AML-193 (cell line): ENCODE data around the gene ARID1B.
"Not testable (repeated sequence)": the region's sequence is repeated elsewhere in the genome, so short reads cannot be mapped to it uniquely, and the experiment has no call there.

Source experiments
- DNase-seq, 2 experiments: peaks; one replicate each; lab custom pipeline; 2025; lab: John Stamatoyannopoulos, UW

Gene ARID1B

DNA sequence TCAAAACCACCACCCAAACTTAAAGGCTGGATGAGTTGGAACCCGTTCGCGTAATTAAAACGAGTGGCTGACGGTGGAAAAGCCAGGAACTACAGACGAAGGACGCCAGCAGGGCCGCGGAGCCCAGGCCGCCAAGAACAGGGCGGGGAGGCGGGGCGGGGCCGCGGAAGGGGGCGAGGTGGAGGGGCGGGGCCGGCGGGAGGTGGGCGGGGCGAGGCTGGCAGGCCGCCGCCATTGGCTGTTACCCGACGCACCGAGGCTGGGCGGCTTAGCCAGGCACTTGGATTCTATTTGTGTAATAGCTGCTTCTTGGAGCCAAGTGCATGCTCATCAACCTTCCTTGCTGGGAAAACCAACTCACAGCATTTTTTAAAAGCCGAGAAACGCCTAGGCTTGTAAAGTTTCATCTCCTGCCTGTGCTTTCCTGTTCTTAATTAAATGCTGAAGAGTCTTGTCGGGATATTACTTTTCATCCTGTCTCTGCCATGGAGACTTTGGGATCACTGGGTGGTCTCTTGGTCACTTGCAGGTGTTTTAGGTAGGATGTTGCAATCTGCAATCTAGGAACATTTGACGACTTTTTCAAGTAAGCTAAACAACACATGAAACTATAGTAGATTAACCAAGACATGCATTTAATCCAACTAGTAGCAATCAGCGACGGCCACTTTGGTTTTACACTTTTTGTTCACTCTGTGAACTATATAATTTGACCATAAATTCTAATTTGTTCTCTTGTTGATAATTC lies 245.0 kb downstream of the ARID1B start:
- peak; percentile 82 to 83 for DNase-seq

DNA sequence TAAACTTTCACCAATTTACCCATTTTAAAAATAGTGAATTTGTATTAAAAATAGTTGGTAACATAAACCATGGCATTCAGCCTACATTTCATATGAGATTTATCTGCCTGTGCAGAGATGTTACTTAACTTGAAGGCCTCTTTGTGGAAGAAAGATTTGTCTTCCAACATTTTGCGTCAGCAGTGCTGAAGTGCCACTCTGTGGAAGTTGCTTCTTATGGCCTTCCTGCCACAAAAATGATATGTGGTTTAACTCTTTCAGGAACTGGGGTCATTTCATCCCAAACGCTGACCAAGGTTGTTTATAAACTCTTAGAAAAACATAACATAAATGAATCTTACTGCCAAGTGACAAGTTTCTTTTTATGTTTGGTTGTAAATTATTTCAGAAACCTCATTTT lies 246.8 kb downstream of the ARID1B start:
- no peak for DNase-seq

DNA sequence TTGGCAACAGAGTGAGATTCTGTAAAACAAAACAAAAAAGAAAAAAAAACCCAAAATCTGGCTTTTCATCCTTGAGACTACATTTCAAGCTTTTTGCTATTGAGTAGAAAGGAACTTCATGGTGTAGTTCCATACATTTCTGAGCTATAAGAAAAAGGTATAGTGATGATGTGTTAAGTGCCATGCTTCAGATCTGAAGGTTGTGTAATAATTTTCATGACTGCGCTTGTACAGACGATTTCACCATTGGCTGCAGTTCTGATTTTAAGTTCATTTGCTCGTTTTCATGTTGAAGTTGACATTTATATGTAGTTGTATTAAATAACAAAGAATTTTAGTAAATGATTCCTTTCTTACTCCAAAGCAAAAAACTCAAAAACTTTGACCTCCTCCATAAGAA lies 247.6 kb downstream of the ARID1B start:
- no peak for DNase-seq

GRCh38 chr6:157025437-157025836 lies 248.3 kb downstream of the ARID1B start:
- no peak for DNase-seq

DNA sequence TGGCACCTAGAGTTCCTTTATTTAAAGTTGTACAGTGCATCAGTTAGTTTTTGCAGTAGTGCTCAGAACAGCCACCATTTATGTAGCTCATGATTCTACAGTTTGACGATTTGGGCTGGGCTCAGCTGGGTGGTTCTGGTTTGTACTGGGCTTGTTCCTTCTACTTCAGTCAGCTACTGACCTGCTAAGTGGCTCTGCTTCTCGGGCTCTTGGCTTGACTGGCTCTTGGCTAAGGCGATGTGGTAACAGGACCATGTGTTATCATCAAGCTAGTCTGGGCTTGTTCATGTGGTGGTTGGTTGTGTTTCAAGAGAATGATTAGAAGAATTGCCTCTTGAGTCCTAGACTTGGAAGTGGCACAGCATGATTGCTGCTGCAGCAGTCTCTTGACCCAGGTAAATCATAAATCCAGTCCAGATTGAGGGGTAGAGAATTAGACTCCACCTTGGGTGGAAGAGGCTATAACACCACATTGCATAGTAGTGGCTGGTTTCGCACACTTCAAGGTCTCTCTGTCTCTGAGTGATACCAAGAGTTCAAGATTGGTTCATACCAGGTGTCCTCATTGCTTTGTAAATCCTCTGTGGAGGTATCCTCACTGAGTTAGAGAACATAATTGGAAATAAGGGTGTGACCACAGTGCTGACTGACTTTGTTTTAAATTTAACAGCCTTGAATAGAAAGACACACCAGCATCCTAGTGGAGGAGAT lies 253.0 kb downstream of the ARID1B start:
- DNase-seq: no peak

DNA sequence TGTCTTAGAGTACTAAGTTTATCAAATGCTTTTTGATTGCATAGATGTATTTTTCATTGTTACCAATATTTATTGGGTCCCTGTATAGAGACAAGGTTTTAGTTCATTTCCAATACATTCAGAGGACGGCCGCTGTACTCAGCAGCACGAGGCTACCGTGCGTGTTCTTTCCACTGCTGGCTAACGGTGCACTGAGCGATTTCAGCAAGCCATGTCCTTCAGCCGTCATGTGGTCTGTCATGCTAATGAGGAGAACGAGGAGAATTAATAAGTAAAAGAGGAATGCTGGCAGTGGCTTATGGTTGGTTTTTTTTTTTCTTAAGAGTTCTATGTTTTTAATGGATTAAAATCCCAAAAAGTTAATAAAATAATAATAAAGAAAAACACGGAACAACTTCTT lies 253.6 kb downstream of the ARID1B start:
- DNase-seq: no peak

- DNase-seq: no peak
These were observed 255.7 kb downstream of the ARID1B start for GRCh38 chr6:157032923-157033322.

DNA sequence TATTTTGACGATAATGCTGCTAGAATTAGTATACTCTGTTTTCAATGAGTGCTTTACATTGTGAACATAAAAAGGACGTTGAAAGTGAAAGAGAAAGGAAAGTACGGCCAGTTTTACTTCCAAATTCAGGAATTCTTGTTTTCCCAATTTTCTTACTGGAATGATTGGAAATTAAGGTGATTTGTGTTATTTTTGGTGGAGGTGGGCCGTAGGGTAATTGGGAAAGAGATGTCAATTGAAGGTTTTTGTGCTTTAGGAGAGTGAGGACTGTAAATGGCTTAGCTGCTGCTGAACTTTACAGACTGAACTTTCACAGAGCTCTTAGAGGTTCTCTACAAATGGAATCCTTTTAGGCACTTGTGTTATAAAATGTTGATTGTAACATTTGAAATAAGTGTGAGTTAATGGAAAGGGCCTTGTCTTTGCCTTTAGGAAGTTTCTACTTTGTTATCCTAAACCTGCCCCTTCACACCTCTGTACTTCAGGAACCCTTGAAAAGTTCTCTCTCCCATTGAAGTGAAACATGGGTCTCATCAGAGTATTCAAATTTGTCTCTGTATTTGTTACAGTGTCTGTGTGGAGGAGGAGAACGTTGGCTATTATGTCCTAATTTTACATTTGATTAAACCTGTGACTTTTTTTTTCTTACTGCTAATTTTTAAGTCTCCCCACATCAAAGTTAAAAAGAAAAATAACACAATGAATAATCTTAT lies 256.4 kb downstream of the ARID1B start:
- no peak for DNase-seq

- DNase-seq: peak; percentile 42 to 65
These were observed 257.5 kb downstream of the ARID1B start for GRCh38 chr6:157034436-157035230.

DNA sequence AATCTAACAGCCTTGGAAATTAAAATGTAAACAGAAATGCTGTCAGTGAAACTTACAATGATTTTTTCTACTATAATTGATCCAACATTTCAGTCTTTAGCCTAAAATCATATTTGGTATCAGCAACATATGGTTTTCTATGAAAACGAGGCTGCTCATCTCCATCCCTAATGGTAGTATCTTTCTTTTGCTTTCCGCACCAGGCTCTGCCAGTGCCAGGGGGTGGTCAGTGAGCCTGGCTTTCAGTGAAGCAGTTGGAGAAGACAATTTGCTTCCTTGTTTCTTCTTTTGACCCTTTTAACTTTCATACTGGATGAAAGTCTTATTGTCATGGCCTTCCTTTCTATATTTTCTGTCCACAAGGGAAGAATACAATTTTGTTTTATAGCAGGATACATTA lies 258.4 kb downstream of the ARID1B start:
- DNase-seq: no peak

DNA sequence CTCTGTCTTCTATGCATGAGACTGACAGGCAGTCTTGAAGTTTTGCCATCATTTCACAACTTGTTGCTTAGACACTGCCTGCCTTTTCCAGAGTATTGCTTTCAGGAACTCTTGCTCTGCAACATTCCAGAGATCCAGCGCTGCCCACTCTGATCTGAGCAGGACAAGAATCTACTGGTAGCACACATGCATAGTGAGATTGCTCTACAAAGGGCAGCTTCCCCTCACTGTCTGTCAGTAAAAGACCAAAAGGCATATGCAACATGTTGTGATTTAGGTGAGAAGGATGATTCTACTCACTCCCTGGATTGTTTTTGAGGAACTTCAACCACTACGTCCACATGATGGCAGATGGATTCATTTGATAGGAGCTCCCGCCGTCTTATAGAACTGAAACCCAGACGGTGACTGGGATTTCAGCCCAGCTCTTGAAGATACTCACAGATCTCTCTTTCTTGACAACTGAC lies 259.1 kb downstream of the ARID1B start:
- DNase-seq: no peak

- no peak for DNase-seq
These were observed 260.0 kb downstream of the ARID1B start for GRCh38 chr6:157037165-157037564.

GRCh38 chr6:157038610-157039009 lies 261.4 kb downstream of the ARID1B start:
- no peak for DNase-seq

GRCh38 chr6:157039639-157040038 lies 262.5 kb downstream of the ARID1B start:
- DNase-seq: not testable (repeated sequence)

- no peak for DNase-seq
These were observed 263.0 kb downstream of the ARID1B start for GRCh38 chr6:157040191-157040590.

DNA sequence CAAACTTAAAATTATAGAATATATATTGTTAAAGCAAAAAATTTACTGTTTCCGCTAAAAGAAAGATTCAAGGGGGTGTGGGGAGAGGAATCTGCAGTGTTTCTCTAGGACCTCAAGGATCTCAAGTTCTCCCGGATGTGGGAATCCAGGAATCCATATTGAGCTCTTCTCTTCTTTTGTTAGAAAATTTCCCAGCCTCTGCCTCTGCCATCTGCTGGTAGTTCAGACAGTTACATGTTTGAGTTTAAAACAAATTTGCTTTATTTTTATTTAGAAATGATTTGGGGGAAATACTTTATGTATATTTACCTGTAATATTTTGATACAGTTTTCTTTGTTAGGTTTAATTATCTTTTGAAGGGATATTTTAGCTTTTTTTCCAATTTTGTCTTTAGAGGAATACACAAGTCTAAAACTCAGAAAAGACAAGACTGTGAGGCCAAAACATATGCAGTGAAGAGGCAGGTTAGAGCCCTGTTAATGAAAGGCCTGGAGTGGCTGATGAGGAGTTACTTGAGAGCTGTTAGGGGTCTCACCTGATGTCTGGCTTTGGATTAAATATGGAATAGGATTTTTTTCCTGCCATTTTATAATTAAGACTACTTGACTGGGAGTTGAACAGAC lies 268.8 kb downstream of the ARID1B start:
- peak; percentile 18 to 29 for DNase-seq

DNA sequence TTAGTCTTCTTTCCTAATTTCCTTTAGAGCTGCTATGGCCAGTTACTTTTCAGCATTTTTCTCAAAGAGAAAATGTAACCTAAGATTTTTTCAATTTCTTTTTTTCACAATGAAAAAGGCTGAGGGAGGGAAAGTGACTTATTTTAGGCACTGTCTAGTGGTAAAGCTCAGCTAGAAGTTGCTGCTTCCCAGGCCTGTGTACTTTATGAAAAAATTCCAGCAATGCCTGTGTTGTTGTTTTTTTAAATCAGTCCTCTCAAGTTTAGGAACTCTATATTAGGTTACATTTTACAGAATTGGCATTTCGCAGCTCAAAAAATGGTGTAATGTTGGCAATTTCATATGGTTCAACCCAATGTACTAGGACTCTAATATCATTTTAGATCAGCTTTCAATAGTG lies 269.6 kb downstream of the ARID1B start:
- DNase-seq: no peak

- no peak for DNase-seq
These were observed 270.1 kb downstream of the ARID1B start for GRCh38 chr6:157047328-157047727.

GRCh38 chr6:157047951-157048350 lies 270.8 kb downstream of the ARID1B start:
- peak in 1 of 2 experiments; percentile 15 for DNase-seq

DNA sequence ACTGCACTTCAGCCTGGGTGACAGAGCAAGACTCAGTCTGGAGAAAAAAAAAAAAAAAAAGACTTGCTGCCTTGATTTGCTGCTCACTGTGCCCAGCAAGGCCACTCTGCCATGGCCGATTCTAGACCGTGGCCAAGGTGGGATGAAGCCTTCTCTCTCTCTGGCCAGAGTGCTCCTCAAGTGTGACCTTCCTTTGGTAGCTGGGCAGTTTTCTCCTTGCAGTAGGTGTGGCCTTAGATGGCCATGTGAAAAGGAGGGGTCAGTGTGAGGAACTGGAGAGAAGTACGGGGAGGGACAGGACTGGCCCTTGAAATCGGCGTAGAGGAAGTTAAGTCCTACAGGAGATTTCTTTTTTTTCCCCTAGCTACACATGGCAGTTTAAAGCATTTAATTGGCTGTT lies 272.0 kb downstream of the ARID1B start:
- DNase-seq: no peak

GRCh38 chr6:157050537-157051265 lies 273.5 kb downstream of the ARID1B start:
- no peak for DNase-seq
